WTC11 (cell line): ENCODE data around the gene TCEANC. TPM values are rescaled to one million over a fixed set of nuclear protein-coding genes. Genes with fewer than 3 reads are reported as not detected.

Experiments
- ATAC-seq: fragments of 200-7000 bp; cut with Tn5 transposase; 2 replicates; pipeline ENCODE4 v1.10.0; 2021; ENCODE audit warnings: mild to moderate bottlenecking, moderate library complexity
- CTCF ChIA-PET: fragments of 300-600 bp; sonication (Branson Sonifier 250); formaldehyde crosslinking; loops from one replicate; lab custom pipeline; 2021; ENCODE audit warnings: antibody characterized with exemption; lab: Charles Lee
- POLR2A ChIA-PET: fragments of 350-600 bp; sonication (Branson Sonifier 250); formaldehyde crosslinking; loops from one replicate; lab custom pipeline; 2021; ENCODE audit warnings: antibody characterized with exemption; lab: Charles Lee
- DNase-seq: peaks from one replicate; pipeline ENCODE4 v3.0.0; 2021; ENCODE audit warnings: low spot score
- H3K27ac Mint-ChIP-seq: 2 replicates; pipeline ENCODE4 v1.8.0; 2021; ENCODE audit warnings: mixed read lengths
- H3K27me3 Mint-ChIP-seq: 2 replicates; pipeline ENCODE4 v1.8.0; 2021; ENCODE audit warnings: low read depth, mild to moderate bottlenecking, moderate library complexity, mixed read lengths
- H3K36me3 Mint-ChIP-seq: 2 replicates; pipeline ENCODE4 v1.8.0; 2021; ENCODE audit warnings: mixed read lengths
- H3K4me1 Mint-ChIP-seq: 2 replicates; pipeline ENCODE4 v1.8.0; 2022; ENCODE audit warnings: mixed read lengths
- H3K4me3 Mint-ChIP-seq: 2 replicates; pipeline ENCODE4 v1.8.0; 2021; ENCODE audit warnings: mild to moderate bottlenecking, moderate library complexity, mixed read lengths
- H3K9me3 Mint-ChIP-seq: 2 replicates; pipeline ENCODE4 v1.8.0; 2021; ENCODE audit warnings: mixed read lengths
- CREB1 ChIP-seq: sonication (generic); formaldehyde crosslinking; IDR thresholded peaks from 2 replicates; pipeline ENCODE4 v1.8.0; 2023; ENCODE audit warnings: mild to moderate bottlenecking, missing genetic modification reagents
- ELF4 ChIP-seq: sonication (generic); formaldehyde crosslinking; IDR thresholded peaks from 2 replicates; pipeline ENCODE4 v1.8.1; 2022; ENCODE audit warnings: low read depth, mild to moderate bottlenecking, moderate library complexity, missing genetic modification reagents
- GABPB1 ChIP-seq: sonication (generic); formaldehyde crosslinking; IDR thresholded peaks from 2 replicates; pipeline ENCODE4 v1.8.1; 2023; ENCODE audit warnings: mild to moderate bottlenecking, missing genetic modification reagents
- NFATC4 ChIP-seq: fragments of 250-450 bp; sonication (Bioruptor Pico); IDR thresholded peaks from 2 replicates; pipeline ENCODE4 v1.9.0; 2021; ENCODE audit warnings: mild to moderate bottlenecking
- NR3C1 ChIP-seq: sonication (generic); formaldehyde crosslinking; conservative IDR thresholded peaks from 2 replicates; pipeline ENCODE4 v1.8.1; 2023; ENCODE audit warnings: low read depth, mild to moderate bottlenecking, missing genetic modification reagents
- RELA ChIP-seq: sonication (generic); formaldehyde crosslinking; IDR thresholded peaks from 2 replicates; pipeline ENCODE4 v1.8.1; 2022; ENCODE audit warnings: missing genetic modification reagents, mild to moderate bottlenecking, borderline replicate concordance
- SP1 ChIP-seq: sonication (generic); formaldehyde crosslinking; conservative IDR thresholded peaks from 2 replicates; pipeline ENCODE4 v1.8.1; 2022; ENCODE audit warnings: missing genetic modification reagents
- TCF7 ChIP-seq: sonication (generic); formaldehyde crosslinking; IDR thresholded peaks from 2 replicates; pipeline ENCODE4 v1.8.0; 2022; ENCODE audit warnings: mild to moderate bottlenecking, low read depth, missing genetic modification reagents, moderate library complexity
- ZBTB21 ChIP-seq: sonication (generic); formaldehyde crosslinking; IDR thresholded peaks from 2 replicates; pipeline ENCODE4 v1.8.1; 2023; ENCODE audit warnings: mild to moderate bottlenecking, missing genetic modification reagents, borderline replicate concordance
- ZNF121 ChIP-seq: sonication (generic); formaldehyde crosslinking; IDR thresholded peaks from 2 replicates; pipeline ENCODE4 v1.8.0; 2023; ENCODE audit warnings: missing genetic modification reagents
- ZNF138 ChIP-seq: sonication (generic); formaldehyde crosslinking; conservative IDR thresholded peaks from 2 replicates; pipeline ENCODE4 v1.8.1; 2022; ENCODE audit warnings: mild to moderate bottlenecking, moderate library complexity, missing genetic modification reagents
- total RNA-seq: library from RNA; stranded (reverse); gene quantifications from 3 replicates; pipeline ENCODE4 v1.2.3, GENCODE V29; 2021
- TF ChIP-seq, protein P1 (sequence below): sonication (generic); formaldehyde crosslinking; IDR thresholded peaks from 2 replicates; pipeline ENCODE4 v1.8.0; 2022; ENCODE audit warnings: mild to moderate bottlenecking, missing genetic modification reagents
- TF ChIP-seq, protein P2 (sequence below): fragments of 250-450 bp; sonication (Bioruptor Pico); IDR thresholded peaks from 2 replicates; pipeline ENCODE4 v1.9.0; 2021; ENCODE audit warnings: moderate library complexity, mild to moderate bottlenecking, inconsistent platforms, borderline replicate concordance
- TF ChIP-seq, protein P3 (sequence below): sonication (generic); formaldehyde crosslinking; IDR thresholded peaks from 2 replicates; pipeline ENCODE4 v1.8.1; 2023; ENCODE audit warnings: mild to moderate bottlenecking, moderate library complexity, missing genetic modification reagents
- TF ChIP-seq, protein P4 (sequence below): sonication (generic); formaldehyde crosslinking; IDR thresholded peaks from 2 replicates; pipeline ENCODE4 v1.8.0; 2022; ENCODE audit warnings: mild to moderate bottlenecking, missing genetic modification reagents
- TF ChIP-seq, protein P5 (sequence below): fragments of 250-450 bp; sonication (Bioruptor Pico); IDR thresholded peaks from 2 replicates; pipeline ENCODE4 v1.9.0; 2021; ENCODE audit warnings: mild to moderate bottlenecking
- TF ChIP-seq, protein P6 (sequence below): sonication (generic); formaldehyde crosslinking; conservative IDR thresholded peaks from 2 replicates; pipeline ENCODE4 v1.8.1; 2022; ENCODE audit warnings: mild to moderate bottlenecking, missing genetic modification reagents
- TF ChIP-seq, protein P7 (sequence below): fragments of 250-450 bp; sonication (Bioruptor Pico); conservative IDR thresholded peaks from 2 replicates; pipeline ENCODE4 v1.9.0; 2021; ENCODE audit warnings: mild to moderate bottlenecking
- TF ChIP-seq, protein P8 (sequence below): fragments of 200-600 bp; IDR thresholded peaks from 2 replicates; pipeline ENCODE4 v1.8.0; 2022; ENCODE audit warnings: antibody characterized with exemption
- TF ChIP-seq, protein P9 (sequence below): sonication (generic); formaldehyde crosslinking; IDR thresholded peaks from 2 replicates; pipeline ENCODE4 v1.8.1; 2023; ENCODE audit warnings: mild to moderate bottlenecking, missing genetic modification reagents

The TCEANC gene
- total RNA-seq, 1 experiment from 2014 or later: 2.0 TPM

DNA sequence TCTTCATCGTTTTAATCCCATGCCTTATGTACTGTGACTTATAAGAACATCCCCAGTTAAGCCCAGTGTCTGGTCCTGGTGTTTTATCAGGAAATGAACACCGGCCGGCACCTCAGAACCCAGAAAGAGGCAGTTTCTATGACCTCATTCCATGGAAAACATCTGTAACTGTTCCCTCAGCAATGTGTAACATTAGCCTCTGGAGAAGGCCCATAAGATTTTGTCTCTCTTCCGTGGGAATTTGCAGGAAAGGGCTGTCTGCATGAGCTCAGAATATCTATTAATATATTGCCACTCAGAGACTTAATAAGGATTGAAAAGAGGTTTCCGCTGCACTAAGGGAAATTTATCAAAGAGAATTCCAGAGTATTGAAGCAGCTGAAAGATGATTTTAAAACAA lies 3.1 kb upstream of the TCEANC start:
- Mint-ChIP-seq H3K27ac (no peak overlapping the region), H3K4me1 (peaks cover 7% of the 10 kb centered on the region), H3K9me3 (no peaks in the 10 kb centered on the region), H3K27me3 (no peaks in the 10 kb centered on the region), H3K36me3 (no peaks in the 10 kb centered on the region), H3K4me3 (no peak overlapping the region)
- ChIA-PET CTCF (no interaction called here), POLR2A (no interaction called here)
- no peak for ATAC-seq
- TF ChIP-seq, protein P1, sequence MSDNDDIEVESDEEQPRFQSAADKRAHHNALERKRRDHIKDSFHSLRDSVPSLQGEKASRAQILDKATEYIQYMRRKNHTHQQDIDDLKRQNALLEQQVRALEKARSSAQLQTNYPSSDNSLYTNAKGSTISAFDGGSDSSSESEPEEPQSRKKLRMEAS (CRISPR knock-in tag): no peak
- TF ChIP-seq, protein P2, sequence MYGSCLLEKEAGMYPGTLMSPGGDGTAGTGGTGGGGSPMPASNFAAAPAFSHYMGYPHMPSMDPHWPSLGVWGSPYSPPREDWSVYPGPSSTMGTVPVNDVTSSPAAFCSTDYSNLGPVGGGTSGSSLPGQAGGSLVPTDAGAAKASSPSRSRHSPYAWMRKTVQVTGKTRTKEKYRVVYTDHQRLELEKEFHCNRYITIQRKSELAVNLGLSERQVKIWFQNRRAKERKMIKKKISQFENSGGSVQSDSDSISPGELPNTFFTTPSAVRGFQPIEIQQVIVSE (CRISPR knock-in tag): no peak
- TF ChIP-seq, protein P3, sequence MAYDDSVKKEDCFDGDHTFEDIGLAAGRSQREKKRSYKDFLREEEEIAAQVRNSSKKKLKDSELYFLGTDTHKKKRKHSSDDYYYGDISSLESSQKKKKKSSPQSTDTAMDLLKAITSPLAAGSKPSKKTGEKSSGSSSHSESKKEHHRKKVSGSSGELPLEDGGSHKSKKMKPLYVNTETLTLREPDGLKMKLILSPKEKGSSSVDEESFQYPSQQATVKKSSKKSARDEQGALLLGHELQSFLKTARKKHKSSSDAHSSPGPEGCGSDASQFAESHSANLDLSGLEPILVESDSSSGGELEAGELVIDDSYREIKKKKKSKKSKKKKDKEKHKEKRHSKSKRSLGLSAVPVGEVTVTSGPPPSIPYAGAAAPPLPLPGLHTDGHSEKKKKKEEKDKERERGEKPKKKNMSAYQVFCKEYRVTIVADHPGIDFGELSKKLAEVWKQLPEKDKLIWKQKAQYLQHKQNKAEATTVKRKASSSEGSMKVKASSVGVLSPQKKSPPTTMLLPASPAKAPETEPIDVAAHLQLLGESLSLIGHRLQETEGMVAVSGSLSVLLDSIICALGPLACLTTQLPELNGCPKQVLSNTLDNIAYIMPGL (CRISPR knock-in tag): no peak
- TF ChIP-seq ZNF121 (CRISPR knock-in tag) (no peak), ZNF138 (no peak), NFATC4 (CRISPR knock-in tag) (no peak), TCF7 (CRISPR knock-in tag) (no peak), ZBTB21 (CRISPR knock-in tag) (no peak), SP1 (CRISPR knock-in tag) (no peak), RELA (no peak), CREB1 (CRISPR knock-in tag) (no peak), NR3C1 (CRISPR knock-in tag) (no peak), ELF4 (CRISPR knock-in tag) (no peak), GABPB1 (no peak)
- TF ChIP-seq, protein P4, sequence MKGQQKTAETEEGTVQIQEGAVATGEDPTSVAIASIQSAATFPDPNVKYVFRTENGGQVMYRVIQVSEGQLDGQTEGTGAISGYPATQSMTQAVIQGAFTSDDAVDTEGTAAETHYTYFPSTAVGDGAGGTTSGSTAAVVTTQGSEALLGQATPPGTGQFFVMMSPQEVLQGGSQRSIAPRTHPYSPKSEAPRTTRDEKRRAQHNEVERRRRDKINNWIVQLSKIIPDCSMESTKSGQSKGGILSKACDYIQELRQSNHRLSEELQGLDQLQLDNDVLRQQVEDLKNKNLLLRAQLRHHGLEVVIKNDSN (CRISPR knock-in tag): no peak
- TF ChIP-seq, protein P5, sequence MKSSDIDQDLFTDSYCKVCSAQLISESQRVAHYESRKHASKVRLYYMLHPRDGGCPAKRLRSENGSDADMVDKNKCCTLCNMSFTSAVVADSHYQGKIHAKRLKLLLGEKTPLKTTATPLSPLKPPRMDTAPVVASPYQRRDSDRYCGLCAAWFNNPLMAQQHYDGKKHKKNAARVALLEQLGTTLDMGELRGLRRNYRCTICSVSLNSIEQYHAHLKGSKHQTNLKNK (CRISPR knock-in tag): no peak
- TF ChIP-seq, protein P6, sequence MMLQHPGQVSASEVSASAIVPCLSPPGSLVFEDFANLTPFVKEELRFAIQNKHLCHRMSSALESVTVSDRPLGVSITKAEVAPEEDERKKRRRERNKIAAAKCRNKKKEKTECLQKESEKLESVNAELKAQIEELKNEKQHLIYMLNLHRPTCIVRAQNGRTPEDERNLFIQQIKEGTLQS: no peak
- TF ChIP-seq, protein P7, sequence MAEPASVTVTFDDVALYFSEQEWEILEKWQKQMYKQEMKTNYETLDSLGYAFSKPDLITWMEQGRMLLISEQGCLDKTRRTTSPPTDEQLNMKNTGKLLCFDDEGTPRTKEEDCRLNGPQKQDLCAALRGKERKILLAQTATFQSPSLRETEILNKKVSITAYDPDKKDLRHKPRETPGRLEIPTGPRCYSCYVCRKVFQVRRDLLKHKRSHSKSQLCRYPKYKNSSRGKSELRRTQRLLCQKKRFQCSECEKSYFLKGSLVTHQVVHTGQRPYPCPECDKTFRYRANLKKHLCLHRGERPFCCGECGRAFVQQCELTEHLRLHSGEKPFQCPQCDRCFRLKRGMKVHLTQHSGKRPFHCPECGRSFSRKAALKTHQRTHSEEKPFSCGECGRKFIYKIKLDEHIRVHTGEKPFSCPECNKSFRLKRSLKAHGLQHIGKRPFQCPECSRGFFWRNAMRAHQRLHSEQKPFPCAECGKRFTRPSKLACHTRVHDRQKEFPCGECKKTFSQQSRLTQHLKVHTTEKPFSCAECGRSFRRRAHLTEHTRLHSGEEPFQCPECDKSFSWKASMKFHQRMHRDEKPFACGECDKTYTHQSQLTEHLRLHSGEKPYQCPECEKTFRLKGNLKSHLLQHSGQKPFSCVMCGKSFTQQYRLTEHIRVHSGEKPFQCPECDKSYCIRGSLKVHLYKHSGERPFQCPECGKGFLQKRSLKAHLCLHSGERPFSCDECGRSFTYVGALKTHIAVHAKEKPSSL (CRISPR knock-in tag): no peak
- TF ChIP-seq, protein P8, sequence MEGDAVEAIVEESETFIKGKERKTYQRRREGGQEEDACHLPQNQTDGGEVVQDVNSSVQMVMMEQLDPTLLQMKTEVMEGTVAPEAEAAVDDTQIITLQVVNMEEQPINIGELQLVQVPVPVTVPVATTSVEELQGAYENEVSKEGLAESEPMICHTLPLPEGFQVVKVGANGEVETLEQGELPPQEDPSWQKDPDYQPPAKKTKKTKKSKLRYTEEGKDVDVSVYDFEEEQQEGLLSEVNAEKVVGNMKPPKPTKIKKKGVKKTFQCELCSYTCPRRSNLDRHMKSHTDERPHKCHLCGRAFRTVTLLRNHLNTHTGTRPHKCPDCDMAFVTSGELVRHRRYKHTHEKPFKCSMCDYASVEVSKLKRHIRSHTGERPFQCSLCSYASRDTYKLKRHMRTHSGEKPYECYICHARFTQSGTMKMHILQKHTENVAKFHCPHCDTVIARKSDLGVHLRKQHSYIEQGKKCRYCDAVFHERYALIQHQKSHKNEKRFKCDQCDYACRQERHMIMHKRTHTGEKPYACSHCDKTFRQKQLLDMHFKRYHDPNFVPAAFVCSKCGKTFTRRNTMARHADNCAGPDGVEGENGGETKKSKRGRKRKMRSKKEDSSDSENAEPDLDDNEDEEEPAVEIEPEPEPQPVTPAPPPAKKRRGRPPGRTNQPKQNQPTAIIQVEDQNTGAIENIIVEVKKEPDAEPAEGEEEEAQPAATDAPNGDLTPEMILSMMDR: no peak
- TF ChIP-seq, protein P9, sequence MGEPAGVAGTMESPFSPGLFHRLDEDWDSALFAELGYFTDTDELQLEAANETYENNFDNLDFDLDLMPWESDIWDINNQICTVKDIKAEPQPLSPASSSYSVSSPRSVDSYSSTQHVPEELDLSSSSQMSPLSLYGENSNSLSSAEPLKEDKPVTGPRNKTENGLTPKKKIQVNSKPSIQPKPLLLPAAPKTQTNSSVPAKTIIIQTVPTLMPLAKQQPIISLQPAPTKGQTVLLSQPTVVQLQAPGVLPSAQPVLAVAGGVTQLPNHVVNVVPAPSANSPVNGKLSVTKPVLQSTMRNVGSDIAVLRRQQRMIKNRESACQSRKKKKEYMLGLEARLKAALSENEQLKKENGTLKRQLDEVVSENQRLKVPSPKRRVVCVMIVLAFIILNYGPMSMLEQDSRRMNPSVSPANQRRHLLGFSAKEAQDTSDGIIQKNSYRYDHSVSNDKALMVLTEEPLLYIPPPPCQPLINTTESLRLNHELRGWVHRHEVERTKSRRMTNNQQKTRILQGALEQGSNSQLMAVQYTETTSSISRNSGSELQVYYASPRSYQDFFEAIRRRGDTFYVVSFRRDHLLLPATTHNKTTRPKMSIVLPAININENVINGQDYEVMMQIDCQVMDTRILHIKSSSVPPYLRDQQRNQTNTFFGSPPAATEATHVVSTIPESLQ (CRISPR knock-in tag): no peak
- no peak for DNase-seq
